ENCODE results near the gene ADCY2.

GRCh38 chr5:7878381-7878873, 482.5 kb downstream of the ADCY2 start:
- TF ChIP-seq TEAD4 (IDR thresholded peaks at IDR 0.05; ENCODE audit: low read length) (no peak), TEAD4 (CRISPR knock-in tag; IDR thresholded peaks at IDR 0.05; ENCODE audit: borderline replicate concordance) (no peak), SRSF3 (IDR thresholded peaks at IDR 0.05; ENCODE audit: insufficient read depth, low read length) (no peak)
- TF ChIP-seq, protein P1, sequence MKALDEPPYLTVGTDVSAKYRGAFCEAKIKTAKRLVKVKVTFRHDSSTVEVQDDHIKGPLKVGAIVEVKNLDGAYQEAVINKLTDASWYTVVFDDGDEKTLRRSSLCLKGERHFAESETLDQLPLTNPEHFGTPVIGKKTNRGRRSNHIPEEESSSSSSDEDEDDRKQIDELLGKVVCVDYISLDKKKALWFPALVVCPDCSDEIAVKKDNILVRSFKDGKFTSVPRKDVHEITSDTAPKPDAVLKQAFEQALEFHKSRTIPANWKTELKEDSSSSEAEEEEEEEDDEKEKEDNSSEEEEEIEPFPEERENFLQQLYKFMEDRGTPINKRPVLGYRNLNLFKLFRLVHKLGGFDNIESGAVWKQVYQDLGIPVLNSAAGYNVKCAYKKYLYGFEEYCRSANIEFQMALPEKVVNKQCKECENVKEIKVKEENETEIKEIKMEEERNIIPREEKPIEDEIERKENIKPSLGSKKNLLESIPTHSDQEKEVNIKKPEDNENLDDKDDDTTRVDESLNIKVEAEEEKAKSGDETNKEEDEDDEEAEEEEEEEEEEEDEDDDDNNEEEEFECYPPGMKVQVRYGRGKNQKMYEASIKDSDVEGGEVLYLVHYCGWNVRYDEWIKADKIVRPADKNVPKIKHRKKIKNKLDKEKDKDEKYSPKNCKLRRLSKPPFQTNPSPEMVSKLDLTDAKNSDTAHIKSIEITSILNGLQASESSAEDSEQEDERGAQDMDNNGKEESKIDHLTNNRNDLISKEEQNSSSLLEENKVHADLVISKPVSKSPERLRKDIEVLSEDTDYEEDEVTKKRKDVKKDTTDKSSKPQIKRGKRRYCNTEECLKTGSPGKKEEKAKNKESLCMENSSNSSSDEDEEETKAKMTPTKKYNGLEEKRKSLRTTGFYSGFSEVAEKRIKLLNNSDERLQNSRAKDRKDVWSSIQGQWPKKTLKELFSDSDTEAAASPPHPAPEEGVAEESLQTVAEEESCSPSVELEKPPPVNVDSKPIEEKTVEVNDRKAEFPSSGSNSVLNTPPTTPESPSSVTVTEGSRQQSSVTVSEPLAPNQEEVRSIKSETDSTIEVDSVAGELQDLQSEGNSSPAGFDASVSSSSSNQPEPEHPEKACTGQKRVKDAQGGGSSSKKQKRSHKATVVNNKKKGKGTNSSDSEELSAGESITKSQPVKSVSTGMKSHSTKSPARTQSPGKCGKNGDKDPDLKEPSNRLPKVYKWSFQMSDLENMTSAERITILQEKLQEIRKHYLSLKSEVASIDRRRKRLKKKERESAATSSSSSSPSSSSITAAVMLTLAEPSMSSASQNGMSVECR (CRISPR knock-in tag; IDR thresholded peaks at IDR 0.05): no peak

Data from K562 (cell line).